IMR-90 (cell line): ENCODE data around the gene INSM1. TPM values are rescaled to one million over a fixed set of nuclear protein-coding genes. Genes with fewer than 3 reads are reported as not detected.

Experiments used
- ATAC-seq: fragments of 200-7000 bp; cut with Tn5 transposase; 2 replicates; pipeline ENCODE4 v1.9.1; 2020; ENCODE audit warnings: low read depth, mild to moderate bottlenecking, moderate library complexity
- BruUV-seq: library from RNA; stranded (reverse); fragments of 400-500 nt; replicated peaks from 2 replicates; lab custom pipeline; 2021; lab: Mats Ljungman, UMichigan
- CTCF ChIA-PET: fragments of 300-600 bp; formaldehyde crosslinking; extraction: SDS; loops from one replicate; lab custom pipeline; 2021; ENCODE audit warnings: antibody characterized with exemption; lab: Yijun Ruan, JAX
- POLR2A ChIA-PET: fragments of 300-600 bp; sonication (Branson Sonifier 250); formaldehyde crosslinking; loops from one replicate; lab custom pipeline; 2022; ENCODE audit warnings: antibody characterized with exemption; ENCODE audit not compliant: unreplicated experiment; lab: Charles Lee
- DNase-seq: peaks from one replicate; pipeline ENCODE4 v3.0.0; 2013
- H2AFZ ChIP-seq: replicated peaks from 2 replicates; pipeline ENCODE3; 2013; ENCODE audit warnings: low read length, mild to moderate bottlenecking; ENCODE audit not compliant: poor library complexity
- H2AK5ac ChIP-seq: 2 replicates; pipeline ENCODE4 v1.6.1; 2013; ENCODE audit warnings: low read depth, low read length, inconsistent platforms
- H2AK9ac ChIP-seq: replicated peaks from 2 replicates; pipeline ENCODE3; 2013; ENCODE audit warnings: mild to moderate bottlenecking, low read depth, low read length, moderate library complexity; ENCODE audit not compliant: poor library complexity
- H2BK120ac ChIP-seq: 2 replicates; pipeline ENCODE4 v1.6.1; 2013; ENCODE audit warnings: low read depth, low read length, inconsistent platforms
- H2BK15ac ChIP-seq: 3 replicates; pipeline ENCODE4 v1.6.1; 2013; ENCODE audit warnings: low read depth, low read length, inconsistent platforms
- H2BK20ac ChIP-seq: 2 replicates; pipeline ENCODE4 v1.6.1; 2013; ENCODE audit warnings: low read depth, mild to moderate bottlenecking, inconsistent platforms, low read length, moderate library complexity
- H2BK5ac ChIP-seq: 2 replicates; pipeline ENCODE4 v1.6.1; 2013; ENCODE audit warnings: mild to moderate bottlenecking, low read depth, low read length, inconsistent platforms; ENCODE audit not compliant: poor library complexity, severe bottlenecking
- H3K14ac ChIP-seq: replicated peaks from 2 replicates; pipeline ENCODE4 v1.6.1; 2013; ENCODE audit warnings: low read depth, low read length, inconsistent platforms
- H3K18ac ChIP-seq: 2 replicates; pipeline ENCODE4 v1.6.1; 2013; ENCODE audit warnings: low read depth, low read length, control low read depth
- H3K23ac ChIP-seq: 2 replicates; pipeline ENCODE4 v1.6.1; 2013; ENCODE audit warnings: low read depth, low read length, inconsistent platforms
- H3K27ac ChIP-seq: 2 replicates; pipeline ENCODE4 v1.5.1; 2013; ENCODE audit warnings: mild to moderate bottlenecking, control low read depth, low read length; ENCODE audit not compliant: insufficient read depth
- H3K27me3 ChIP-seq: 2 replicates; pipeline ENCODE4 v1.6.1; 2013; ENCODE audit warnings: low read length; ENCODE audit not compliant: control insufficient read depth, insufficient read depth
- H3K36me3 ChIP-seq: 2 replicates; pipeline ENCODE4 v1.6.1; 2013; ENCODE audit warnings: low read length, mixed read lengths; ENCODE audit not compliant: control insufficient read depth, insufficient read depth
- H3K4ac ChIP-seq: 2 replicates; pipeline ENCODE4 v1.6.1; 2013; ENCODE audit warnings: low read depth, low read length, inconsistent platforms
- H3K4me1 ChIP-seq: 2 replicates; pipeline ENCODE4 v1.6.1; 2013; ENCODE audit warnings: low read length, mixed read lengths; ENCODE audit not compliant: control insufficient read depth, insufficient read depth
- H3K4me2 ChIP-seq: 2 replicates; pipeline ENCODE4 v1.6.1; 2013; ENCODE audit warnings: low read depth, mild to moderate bottlenecking, control low read depth, low read length, moderate library complexity
- H3K4me3 ChIP-seq: 2 replicates; pipeline ENCODE4 v1.5.1; 2013; ENCODE audit warnings: low read depth, mild to moderate bottlenecking, control low read depth, low read length, moderate library complexity; ENCODE audit not compliant: insufficient read depth
- H3K56ac ChIP-seq: 2 replicates; pipeline ENCODE4 v1.6.1; 2013; ENCODE audit warnings: low read length, inconsistent platforms; ENCODE audit not compliant: insufficient read depth; ENCODE audit errors: extremely low read depth
- H3K79me1 ChIP-seq, 2 experiments: 2 replicates each; pipeline ENCODE4 v1.6.1; 2013; ENCODE audit warnings: low read length in 2 of 2, inconsistent platforms in 1 of 2, low read depth in 1 of 2
- H3K9ac ChIP-seq: 2 replicates; pipeline ENCODE4 v1.6.1; 2013; ENCODE audit warnings: low read depth, low read length, control low read depth
- H3K9me1 ChIP-seq: 2 replicates; pipeline ENCODE4 v1.6.1; 2013; ENCODE audit warnings: low read length, inconsistent platforms; ENCODE audit not compliant: insufficient read depth
- H3K9me3 ChIP-seq: 2 replicates; pipeline ENCODE4 v1.6.1; 2013; ENCODE audit warnings: low read length; ENCODE audit not compliant: control insufficient read depth, insufficient read depth
- H4K20me1 ChIP-seq: 2 replicates; pipeline ENCODE4 v1.6.1; 2013; ENCODE audit warnings: low read length, inconsistent platforms; ENCODE audit not compliant: insufficient read depth
- H4K5ac ChIP-seq: 2 replicates; pipeline ENCODE4 v1.6.1; 2013; ENCODE audit warnings: mild to moderate bottlenecking, low read depth, low read length, control low read depth
- H4K8ac ChIP-seq, 2 experiments: 2 replicates each; pipeline ENCODE4 v1.6.1; 2013; ENCODE audit warnings: low read depth in 2 of 2, low read length in 2 of 2, control low read depth in 1 of 2, inconsistent platforms in 1 of 2
- H4K91ac ChIP-seq: 2 replicates; pipeline ENCODE4 v1.6.1; 2013; ENCODE audit warnings: low read depth, low read length, inconsistent platforms; ENCODE audit not compliant: insufficient read depth
- BHLHE40 ChIP-seq: fragments of 150-350 bp; IDR thresholded peaks from 2 replicates; pipeline ENCODE4 v1.6.1; 2016; ENCODE audit warnings: mild to moderate bottlenecking, low read depth, low read length
- FOS ChIP-seq: fragments of 150-350 bp; IDR thresholded peaks from 2 replicates; pipeline ENCODE4 v1.6.1; 2016; ENCODE audit warnings: low read depth, low read length
- POLR2A ChIP-seq: IDR thresholded peaks from 2 replicates; pipeline ENCODE4 v1.6.1; 2012; ENCODE audit warnings: mild to moderate bottlenecking, low read depth, low read length
- WGBS, 2 experiments: methylation state at CpG; one replicate each; pipeline versions ENCODE4 v1.1.5 to v1.1.7; 2013; ENCODE audit warnings: missing lambda C conversion rate in 2 of 2; ENCODE audit not compliant: insufficient read length in 1 of 2; ENCODE audit errors: extremely low coverage in 2 of 2; 5-methylcytosine and 5-hydroxymethylcytosine counted together
- dilution Hi-C: fragments of 300-500 bp; cut with HindIII; formaldehyde crosslinking; loops from one replicate; pipeline ENCODE4 v1.14.3; 2018; ENCODE audit warnings: low sequenced_read_pairs; ENCODE audit not compliant: unreplicated experiment
- in situ Hi-C: fragments of 300-500 bp; cut with MboI; formaldehyde crosslinking; loops from 3 replicates; pipeline ENCODE4 v1.14.3; 2019; ENCODE audit warnings: low sequenced_read_pairs, inconsistent platforms, mixed read lengths
- intact Hi-C: fragments of 100-400 bp; cut with micrococcal nuclease; formaldehyde crosslinking; loops from 2 replicates; pipeline ENCODE4 v1.10.0; 2022
- polyA plus RNA-seq, 3 experiments: library from polyadenylated mRNA; depleted of rRNA; stranded (reverse); fragments of >200 nt; gene quantifications; 2 replicates each; pipeline ENCODE4 v1.2.3, GENCODE V29; 2012; ENCODE audit warnings: low replicate concordance in 1 of 3
- total RNA-seq: library from RNA; depleted of rRNA; stranded (reverse); fragments of >200 nt; gene quantifications from 2 replicates; pipeline ENCODE4 v1.2.3, GENCODE V29; 2012

The INSM1 gene
- total and polyA plus RNA-seq, 2 of the 4 experiments (the other 2 are of a cell fraction): not detected

DNA sequence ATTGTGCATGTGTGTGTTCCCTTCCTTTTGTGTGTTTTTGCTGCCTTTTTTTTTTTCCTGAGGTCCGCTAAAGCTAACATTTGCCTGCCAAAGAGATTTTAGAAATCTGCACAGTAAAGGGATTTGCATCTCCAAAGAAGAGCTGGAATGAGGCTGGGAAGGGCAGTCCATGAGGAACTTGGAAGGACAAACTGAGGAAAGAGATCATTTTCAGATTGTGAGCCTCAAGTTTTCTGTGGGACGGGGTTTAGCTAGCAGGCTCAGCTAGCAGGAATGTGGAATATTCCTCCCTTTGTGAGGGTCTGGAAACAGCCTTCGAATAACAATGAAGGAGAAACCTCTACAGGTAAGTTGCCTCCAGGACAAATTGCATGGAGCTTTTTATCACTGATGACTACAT lies 3.8 kb downstream of the INSM1 start:
- H3K4ac ChIP-seq: no peak overlapping the region
- in situ Hi-C loops: no loop called here
- no peak for DNase-seq
- H2BK20ac ChIP-seq: no peak overlapping the region
- H3K9me1 ChIP-seq: no peaks in the 10 kb centered on the region
- no peak overlapping the region for H4K5ac ChIP-seq
- H3K4me2 ChIP-seq: no peak overlapping the region
- no peak overlapping the region for H2BK120ac ChIP-seq
- no peak overlapping the region for H2BK15ac ChIP-seq
- H3K36me3 ChIP-seq: no peaks in the 10 kb centered on the region
- H3K27me3 ChIP-seq: peaks cover 91% of the 10 kb centered on the region
- H3K4me1 ChIP-seq: peaks cover 2% of the 10 kb centered on the region; the same call in 1 of the 2 replicates
- WGBS, 2 experiments: no CpG with 5 or more reads among the region's 3 CpGs
- H2BK5ac ChIP-seq: no peak overlapping the region
- dilution Hi-C loops: no loop called here
- POLR2A ChIA-PET: no interaction called here
- TF ChIP-seq FOS: no peak
- no peak for TF ChIP-seq POLR2A
- TF ChIP-seq BHLHE40: no peak
- H4K8ac ChIP-seq: no peak overlapping the region
- H2AK9ac ChIP-seq: no peak overlapping the region
- H3K23ac ChIP-seq: no peak overlapping the region
- BruUV-seq: no TSS peak
- no peak overlapping the region for H2AFZ ChIP-seq
- CTCF ChIA-PET: interaction anchor here (0.6 to 1.6 kb wide), 4 partner anchors 12 to 106 kb away, joined by 4 to 8 read pairs (median 4); no protein-coding TSS in a partner anchor
- H3K9me3 ChIP-seq: no peaks in the 10 kb centered on the region; the same call in 1 of the 2 replicates
- H3K18ac ChIP-seq: no peak overlapping the region
- no peak overlapping the region for H2AK5ac ChIP-seq
- H4K91ac ChIP-seq: no peak overlapping the region
- H3K79me1 ChIP-seq: no peaks in the 10 kb centered on the region
- H3K14ac ChIP-seq: no peak overlapping the region
- no peak overlapping the region for H3K27ac ChIP-seq
- H4K20me1 ChIP-seq: no peaks in the 10 kb centered on the region
- no peak overlapping the region for H3K56ac ChIP-seq
- H3K4me3 ChIP-seq: no peak overlapping the region
- no peak for ATAC-seq
- H3K9ac ChIP-seq: no peak overlapping the region
- intact Hi-C loops: no loop called here
